ENCODE results near the gene DPP8. TPM values are rescaled to one million over a fixed set of nuclear protein-coding genes. Genes with fewer than 3 reads are reported as not detected.

The DPP8 gene
- total RNA-seq, 1 experiment from 2014 or later: 29.6 TPM

DNA sequence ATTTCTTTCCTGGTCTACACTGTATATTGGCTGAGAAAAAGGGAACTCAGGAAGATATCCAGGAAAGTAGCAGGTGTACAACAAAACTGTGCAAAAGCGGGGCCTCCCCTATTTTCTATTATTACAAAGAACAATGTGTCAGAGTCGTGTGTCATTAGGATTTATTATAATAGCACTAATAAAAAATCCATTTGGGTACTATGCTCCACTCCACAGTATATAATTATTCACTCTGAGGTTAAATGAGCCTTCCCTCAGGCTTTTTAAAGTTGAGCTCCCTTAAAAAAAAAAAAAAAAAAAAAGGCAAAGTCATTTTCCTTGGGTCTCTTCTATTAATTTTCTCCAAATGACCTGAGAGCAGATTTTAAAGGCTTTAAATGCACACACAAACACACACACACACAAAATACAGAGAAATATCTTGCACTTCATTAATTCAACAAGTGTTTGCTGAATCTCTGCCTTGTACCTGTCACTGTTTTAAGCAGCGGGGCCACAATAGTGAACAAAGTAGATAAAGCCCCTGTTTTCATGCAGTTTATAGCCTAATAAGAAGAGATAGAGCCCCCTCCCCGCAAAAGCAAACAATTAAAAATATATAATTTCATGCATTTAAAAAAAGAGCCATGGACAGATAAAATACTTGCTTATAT lies 1.3 kb upstream of the DPP8 start:
- H3K27me3 ChIP-seq (replicated peaks; ENCODE audit: insufficient read depth, low read depth, low read length, poor library complexity): no peaks in the 10 kb centered on the region

DNA sequence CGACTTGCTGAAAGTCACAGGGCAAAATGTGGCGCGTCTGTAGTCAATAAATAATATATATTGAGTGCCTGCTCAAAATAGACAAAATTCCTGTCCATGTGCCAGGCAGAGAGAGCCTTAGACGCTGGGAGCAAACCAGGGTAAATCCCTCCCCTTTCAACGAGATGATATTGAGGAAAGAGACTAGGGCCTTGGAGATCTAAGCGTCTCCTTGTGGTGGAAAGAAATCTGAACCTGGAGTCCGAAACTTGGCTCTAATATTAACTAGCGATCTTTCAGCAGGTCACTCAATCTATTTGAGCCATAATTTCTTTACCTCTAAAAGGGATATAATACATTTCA lies 348 bp upstream of the DPP8 start:
- Histone ChIP-seq H3K36me3 (ENCODE audit: insufficient read depth, low read length, poor library complexity, severe bottlenecking) (no peaks in the 10 kb centered on the region), H3K27ac (ENCODE audit: low read depth, low read length, poor library complexity, severe bottlenecking) (peak overlapping the region; percentile 92), H3K27me3 (replicated peaks; ENCODE audit: insufficient read depth, low read depth, low read length, poor library complexity) (no peaks in the 10 kb centered on the region), H3K4me1 (ENCODE audit: insufficient read depth, low read length, poor library complexity, severe bottlenecking) (peaks cover 18% of the 10 kb centered on the region), H3K9me3 (ENCODE audit: low read depth, low read length, poor library complexity, severe bottlenecking) (no peaks in the 10 kb centered on the region), H3K4me3 (ENCODE audit: low read depth, low read length, poor library complexity, severe bottlenecking) (peak overlapping the region; percentile 94)
- ChIA-PET POLR2A (ENCODE audit: low non-redundant PET) (no interaction called here), CTCF (no interaction called here)
- DNase-seq (ENCODE audit: low spot score): no peak
- no TSS peak for BruUV-seq (replicated peaks)
- intact Hi-C loops (cut with micrococcal nuclease; ENCODE audit: unreplicated experiment): no loop called here
- TF ChIP-seq, protein P1, sequence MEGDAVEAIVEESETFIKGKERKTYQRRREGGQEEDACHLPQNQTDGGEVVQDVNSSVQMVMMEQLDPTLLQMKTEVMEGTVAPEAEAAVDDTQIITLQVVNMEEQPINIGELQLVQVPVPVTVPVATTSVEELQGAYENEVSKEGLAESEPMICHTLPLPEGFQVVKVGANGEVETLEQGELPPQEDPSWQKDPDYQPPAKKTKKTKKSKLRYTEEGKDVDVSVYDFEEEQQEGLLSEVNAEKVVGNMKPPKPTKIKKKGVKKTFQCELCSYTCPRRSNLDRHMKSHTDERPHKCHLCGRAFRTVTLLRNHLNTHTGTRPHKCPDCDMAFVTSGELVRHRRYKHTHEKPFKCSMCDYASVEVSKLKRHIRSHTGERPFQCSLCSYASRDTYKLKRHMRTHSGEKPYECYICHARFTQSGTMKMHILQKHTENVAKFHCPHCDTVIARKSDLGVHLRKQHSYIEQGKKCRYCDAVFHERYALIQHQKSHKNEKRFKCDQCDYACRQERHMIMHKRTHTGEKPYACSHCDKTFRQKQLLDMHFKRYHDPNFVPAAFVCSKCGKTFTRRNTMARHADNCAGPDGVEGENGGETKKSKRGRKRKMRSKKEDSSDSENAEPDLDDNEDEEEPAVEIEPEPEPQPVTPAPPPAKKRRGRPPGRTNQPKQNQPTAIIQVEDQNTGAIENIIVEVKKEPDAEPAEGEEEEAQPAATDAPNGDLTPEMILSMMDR (conservative IDR thresholded peaks at IDR 0.05; ENCODE audit: low read depth, low read length): 0 out of 2 replicates have a peak, but pooled peaks have one; percentile 3
- no peak for TF ChIP-seq EZH2 (IDR thresholded peaks at IDR 0.05; ENCODE audit: borderline replicate concordance, low read depth, low read length, poor library complexity, severe bottlenecking)

More for the DNA sequence above, 1.3 kb upstream of the DPP8 start:
- no TSS peak for BruUV-seq (replicated peaks)
- intact Hi-C loops (cut with micrococcal nuclease; ENCODE audit: unreplicated experiment): no loop called here
- Histone ChIP-seq H3K4me1 (ENCODE audit: insufficient read depth, low read length, poor library complexity, severe bottlenecking) (peaks cover 13% of the 10 kb centered on the region), H3K36me3 (ENCODE audit: insufficient read depth, low read length, poor library complexity, severe bottlenecking) (no peaks in the 10 kb centered on the region), H3K4me3 (ENCODE audit: low read depth, low read length, poor library complexity, severe bottlenecking) (no peak overlapping the region), H3K9me3 (ENCODE audit: low read depth, low read length, poor library complexity, severe bottlenecking) (no peaks in the 10 kb centered on the region), H3K27ac (ENCODE audit: low read depth, low read length, poor library complexity, severe bottlenecking) (no peak overlapping the region)
- ChIA-PET CTCF (no interaction called here), POLR2A (ENCODE audit: low non-redundant PET) (interaction anchor here (1.0 kb wide), 1 partner anchor 214 kb away, joined by 7 read pairs; the partner anchor contains the start of gene RNU5B-1)
- TF ChIP-seq, protein P1 (conservative IDR thresholded peaks at IDR 0.05; ENCODE audit: low read depth, low read length): no peak
- TF ChIP-seq EZH2 (IDR thresholded peaks at IDR 0.05; ENCODE audit: borderline replicate concordance, low read depth, low read length, poor library complexity, severe bottlenecking): no peak
- no peak for DNase-seq (ENCODE audit: low spot score)

DNA sequence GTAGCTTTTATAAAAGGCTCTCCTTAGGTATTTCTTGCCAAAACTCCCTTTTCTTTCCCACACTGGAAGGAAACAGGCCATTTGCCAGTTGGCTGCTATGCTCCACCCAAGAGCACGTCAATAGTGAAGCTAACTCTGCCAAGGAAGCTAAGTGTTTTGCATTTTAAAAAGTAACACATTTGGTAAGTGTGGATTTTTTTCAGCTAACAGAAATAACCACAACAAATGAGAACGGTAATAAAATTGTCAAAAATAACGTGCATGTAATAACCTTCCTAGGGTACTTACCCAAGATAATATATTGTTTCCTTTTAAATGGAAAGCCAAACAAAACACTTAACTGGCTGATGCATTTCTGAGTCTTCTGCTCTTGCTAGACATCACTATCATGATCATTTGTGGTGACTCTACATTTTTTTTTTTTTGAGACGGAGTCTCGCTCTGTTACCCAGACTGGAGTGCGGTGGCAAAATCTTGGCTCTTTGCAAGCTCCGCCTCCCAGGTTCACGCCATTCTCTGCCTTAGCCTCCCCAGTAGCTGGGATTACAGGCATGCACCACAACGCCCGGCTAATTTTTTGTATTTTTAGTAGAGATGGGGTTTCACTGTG lies 4.6 kb downstream of the DPP8 start:
- Histone ChIP-seq H3K4me3 (ENCODE audit: low read depth, low read length, poor library complexity, severe bottlenecking) (no peak overlapping the region), H3K9me3 (ENCODE audit: low read depth, low read length, poor library complexity, severe bottlenecking) (no peaks in the 10 kb centered on the region), H3K4me1 (ENCODE audit: insufficient read depth, low read length, poor library complexity, severe bottlenecking) (peaks cover 25% of the 10 kb centered on the region), H3K27ac (ENCODE audit: low read depth, low read length, poor library complexity, severe bottlenecking) (peak overlapping the region; percentile 32), H3K36me3 (ENCODE audit: insufficient read depth, low read length, poor library complexity, severe bottlenecking) (peaks cover 30% of the 10 kb centered on the region), H3K27me3 (replicated peaks; ENCODE audit: insufficient read depth, low read depth, low read length, poor library complexity) (no peaks in the 10 kb centered on the region)
- ChIA-PET CTCF (no interaction called here), POLR2A (ENCODE audit: low non-redundant PET) (no interaction called here)
- no peak for TF ChIP-seq EZH2 (IDR thresholded peaks at IDR 0.05; ENCODE audit: borderline replicate concordance, low read depth, low read length, poor library complexity, severe bottlenecking)
- TF ChIP-seq, protein P1 (conservative IDR thresholded peaks at IDR 0.05; ENCODE audit: low read depth, low read length): no peak
- intact Hi-C loops (cut with micrococcal nuclease; ENCODE audit: unreplicated experiment): no loop called here
- peak; percentile 22 for DNase-seq (ENCODE audit: low spot score)
- BruUV-seq (replicated peaks): no TSS peak
